DLD1 (cell line): ENCODE data around the gene EEF1B2.
"Not testable (repeated sequence)": the region's sequence is repeated elsewhere in the genome, so short reads cannot be mapped to it uniquely, and the experiment has no call there.

Experiments
- in situ Hi-C: cut with HindIII; loops from 2 replicates; pipeline ENCODE4 v1.10.0; 2017; ENCODE audit warnings: low sequenced_read_pairs

Gene EEF1B2

GRCh38 chr2:206163251-206163880 is 3.7 kb downstream of the EEF1B2 start:
- in situ Hi-C loops: no loop called here

GRCh38 chr2:206164261-206164862 is 4.7 kb downstream of the EEF1B2 start:
- in situ Hi-C loops: no loop called here

- in situ Hi-C loops: not testable (repeated sequence)
Observed at GRCh38 chr2:206168230-206168629, 8.5 kb downstream of the EEF1B2 start.

- in situ Hi-C loops: not testable (repeated sequence)
Observed at GRCh38 chr2:206171624-206172397, 12.1 kb downstream of the EEF1B2 start.

- in situ Hi-C loops: no loop called here
Observed at GRCh38 chr2:206173147-206173546, 13.5 kb downstream of the EEF1B2 start.

- in situ Hi-C loops: no loop called here
Observed at GRCh38 chr2:206176121-206176520, 16.4 kb downstream of the EEF1B2 start.

- in situ Hi-C loops: no loop called here
Observed at GRCh38 chr2:206176901-206177300, 17.2 kb downstream of the EEF1B2 start.

- in situ Hi-C loops: not testable (repeated sequence)
Observed at GRCh38 chr2:206181526-206181925, 21.8 kb downstream of the EEF1B2 start.

GRCh38 chr2:206189691-206190090 is 30.0 kb downstream of the EEF1B2 start:
- in situ Hi-C loops: no loop called here

GRCh38 chr2:206190111-206190510 is 30.4 kb downstream of the EEF1B2 start:
- in situ Hi-C loops: no loop called here

- in situ Hi-C loops: no loop called here
Observed at GRCh38 chr2:206190689-206191088, 31.0 kb downstream of the EEF1B2 start.

- in situ Hi-C loops: no loop called here
Observed at GRCh38 chr2:206192157-206192556, 32.5 kb downstream of the EEF1B2 start.

GRCh38 chr2:206193671-206194357 is 34.1 kb downstream of the EEF1B2 start:
- in situ Hi-C loops: no loop called here

- in situ Hi-C loops: no loop called here
Observed at GRCh38 chr2:206198677-206199076, 39.0 kb downstream of the EEF1B2 start.

GRCh38 chr2:206201075-206201848 is 41.6 kb downstream of the EEF1B2 start:
- in situ Hi-C loops: no loop called here

GRCh38 chr2:206202446-206202845 is 42.8 kb downstream of the EEF1B2 start:
- in situ Hi-C loops: no loop called here

- in situ Hi-C loops: no loop called here
Observed at GRCh38 chr2:206203331-206203730, 43.6 kb downstream of the EEF1B2 start.

- in situ Hi-C loops: no loop called here
Observed at GRCh38 chr2:206204710-206205109, 45.0 kb downstream of the EEF1B2 start.

- in situ Hi-C loops: not testable (repeated sequence)
Observed at GRCh38 chr2:206207316-206207715, 47.6 kb downstream of the EEF1B2 start.

- in situ Hi-C loops: no loop called here
Observed at GRCh38 chr2:206208900-206209299, 49.2 kb downstream of the EEF1B2 start.
